Activated CD4-positive, alpha-beta T cell treated with anti-CD3 and anti-CD28 coated beads, Interleukin-2, amount 50 U/mL, for 16 hours (primary cell): ENCODE measurements around the gene CAPN7.
"Not testable (repeated sequence)": the region's sequence is repeated elsewhere in the genome, so short reads cannot be mapped to it uniquely, and the experiment has no call there.

ENCODE experiments used
- DNase-seq: peaks from one replicate; pipeline ENCODE4 v3.0.0-alpha.2; 2020

CAPN7 gene

DNA sequence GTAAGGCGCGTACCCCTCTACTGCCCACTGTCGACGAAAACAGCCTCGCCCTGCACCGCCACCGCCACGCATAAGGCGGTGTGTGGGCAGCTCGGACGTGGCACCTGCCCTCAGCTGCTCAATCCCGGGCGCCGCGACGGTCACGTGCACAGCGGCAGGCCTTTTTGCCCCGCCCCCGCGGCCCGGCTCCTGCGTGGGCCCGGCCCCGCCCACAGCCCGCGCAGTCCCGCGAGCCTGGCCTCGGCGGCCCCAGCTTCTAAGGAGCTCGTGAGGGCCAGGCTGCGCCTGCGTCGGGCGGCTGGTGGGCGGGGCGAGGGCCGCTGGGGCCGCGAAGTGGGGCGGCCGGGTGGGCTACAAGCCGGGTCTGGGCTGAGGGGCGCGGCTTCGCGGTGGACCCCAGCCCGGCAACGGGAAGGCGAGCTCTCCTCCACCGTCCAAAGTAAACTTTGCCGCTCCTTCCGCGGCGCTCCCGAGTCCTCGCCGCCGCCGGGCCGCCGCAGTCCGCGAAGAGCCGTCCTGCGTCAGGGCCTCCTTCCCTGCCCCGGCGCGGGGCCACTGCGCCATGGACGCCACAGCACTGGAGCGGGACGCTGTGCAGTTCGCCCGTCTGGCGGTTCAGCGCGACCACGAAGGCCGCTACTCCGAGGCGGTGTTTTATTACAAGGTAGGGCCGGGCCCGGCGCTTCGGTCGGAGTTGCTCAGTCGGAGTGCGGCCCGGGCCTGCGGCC, at the start of gene CAPN7:
TSS of gene CAPN7 (plus strand) at position 313 of the 728 bp plus-strand sequence. CDS start at position 563, 250 bp downstream.
- peak; percentile 95 for DNase-seq

DNA sequence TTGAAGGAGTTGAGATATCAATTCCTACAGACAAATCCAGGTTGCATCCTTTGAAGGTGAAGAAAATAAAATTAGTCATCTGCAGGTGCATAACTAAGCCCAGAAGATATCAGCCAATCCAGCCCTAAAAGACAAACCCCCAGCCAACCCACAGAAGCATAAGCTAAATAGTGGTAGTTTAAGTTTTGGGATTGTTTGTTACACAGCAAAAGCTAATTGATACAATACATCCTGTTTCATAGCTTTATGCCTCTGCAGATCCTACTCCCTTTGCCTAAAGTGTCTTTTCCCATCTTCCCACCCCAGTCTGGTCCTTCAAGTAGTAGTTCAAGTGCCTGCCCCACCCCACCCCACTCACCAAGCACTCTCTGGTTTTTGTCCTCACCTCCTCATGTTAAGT, 48.6 kb upstream of the CAPN7 start:
- DNase-seq, result no peak

DNA sequence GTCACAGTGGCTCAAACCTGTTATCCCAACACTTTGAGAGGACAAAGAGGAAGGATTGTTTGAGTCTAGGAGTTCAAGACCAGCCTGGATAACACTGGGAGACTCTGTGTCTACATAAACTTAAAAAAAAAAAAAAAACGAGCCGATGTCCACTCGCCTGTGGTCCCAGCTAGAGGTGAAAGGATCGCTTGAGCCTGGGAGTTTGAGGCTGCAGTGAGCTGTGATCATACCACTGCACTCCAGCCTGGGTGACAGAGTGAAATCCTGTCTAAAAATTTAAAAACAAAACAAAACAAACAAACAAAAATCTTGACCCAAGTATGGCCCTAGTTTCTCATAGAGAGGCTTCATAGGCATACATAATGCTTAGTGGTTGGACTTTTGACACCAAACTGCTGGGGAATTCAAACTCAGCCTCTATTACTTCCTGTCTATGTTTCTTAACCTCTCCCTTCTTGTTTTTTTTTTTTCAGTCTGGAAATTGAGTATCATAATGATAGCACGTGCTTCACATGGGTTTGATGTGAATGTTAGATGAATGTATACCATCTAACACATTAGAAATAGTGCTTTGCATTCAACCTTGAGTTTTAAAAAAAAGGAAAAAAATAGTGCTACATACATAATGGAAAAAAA, 46.4 kb upstream of the CAPN7 start:
- DNase-seq, result no peak

DNA sequence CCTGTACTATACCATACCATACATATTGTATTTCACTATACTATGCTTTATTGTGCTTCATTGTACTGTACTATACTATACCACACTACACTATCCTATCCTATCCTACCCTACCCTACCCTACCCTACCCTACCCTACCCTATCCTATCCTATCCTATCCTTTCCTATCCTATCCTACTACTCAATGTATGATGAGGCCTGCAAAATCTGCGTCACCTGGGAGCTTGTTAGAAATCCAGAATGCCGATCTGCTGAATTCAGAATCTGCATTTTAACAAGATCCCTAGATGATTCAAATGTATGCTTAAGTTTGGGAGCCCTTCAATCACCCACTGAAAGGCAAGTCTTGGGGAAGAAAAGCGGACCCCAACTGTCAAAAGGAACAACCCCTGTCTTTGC, 45.4 kb upstream of the CAPN7 start:
- no peak for DNase-seq

DNA sequence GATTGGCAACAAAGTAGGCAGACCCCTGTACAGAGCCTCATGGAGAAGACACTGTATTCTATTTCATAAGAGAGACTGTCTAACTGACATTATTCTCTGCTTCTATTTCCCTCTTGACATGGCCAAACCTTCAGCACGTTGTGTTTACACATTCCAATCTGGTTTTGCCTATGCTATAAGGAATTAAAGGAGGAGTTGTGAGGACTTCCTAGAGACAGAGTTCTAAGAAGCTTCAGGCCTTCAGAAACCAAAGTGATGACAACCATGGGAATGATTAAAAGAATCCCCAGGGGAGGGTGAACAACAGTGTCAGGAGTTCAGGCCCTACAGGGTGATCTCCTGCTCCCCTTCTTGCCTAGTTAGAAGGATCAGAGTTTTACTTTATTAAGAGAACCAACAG, 44.9 kb upstream of the CAPN7 start:
- DNase-seq, result no peak

DNA sequence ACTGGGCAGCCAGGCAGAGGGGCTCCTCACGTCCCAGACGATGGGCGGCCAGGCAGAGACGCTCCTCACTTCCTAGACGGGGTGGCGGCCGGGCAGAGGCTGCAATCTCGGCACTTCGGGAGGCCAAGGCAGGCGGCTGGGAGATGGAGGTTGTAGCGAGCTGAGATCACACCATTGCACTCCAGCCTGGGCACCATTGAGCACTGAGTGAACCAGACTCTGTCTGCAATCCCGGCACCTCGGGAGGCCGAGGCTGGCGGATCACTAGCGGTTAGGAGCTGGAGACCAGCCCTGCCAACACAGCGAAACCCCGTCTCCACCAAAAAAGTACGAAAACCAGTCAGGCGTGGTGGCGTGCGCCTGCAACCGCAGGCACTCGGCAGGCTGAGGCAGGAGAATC, 42.4 kb upstream of the CAPN7 start:
- not testable (repeated sequence) for DNase-seq

DNA sequence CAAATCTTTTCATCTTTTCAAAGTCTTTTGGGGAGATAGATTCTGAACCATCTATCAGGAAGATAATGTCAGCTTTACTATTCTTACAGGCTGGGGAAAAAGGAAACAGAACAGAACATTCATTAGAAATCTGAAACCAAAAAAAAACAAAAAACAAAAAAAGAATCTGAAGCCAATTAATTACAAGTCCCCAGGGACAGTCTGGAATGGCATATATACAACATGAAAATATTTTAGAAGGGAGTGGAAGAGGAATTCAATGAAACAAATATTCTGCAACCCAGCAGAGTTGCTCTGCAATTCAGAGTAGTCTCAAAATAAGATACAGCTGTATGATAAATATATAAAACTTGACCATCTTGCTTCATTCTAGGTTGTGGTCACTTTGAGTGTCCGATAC, 41.7 kb upstream of the CAPN7 start:
- no peak for DNase-seq

DNA sequence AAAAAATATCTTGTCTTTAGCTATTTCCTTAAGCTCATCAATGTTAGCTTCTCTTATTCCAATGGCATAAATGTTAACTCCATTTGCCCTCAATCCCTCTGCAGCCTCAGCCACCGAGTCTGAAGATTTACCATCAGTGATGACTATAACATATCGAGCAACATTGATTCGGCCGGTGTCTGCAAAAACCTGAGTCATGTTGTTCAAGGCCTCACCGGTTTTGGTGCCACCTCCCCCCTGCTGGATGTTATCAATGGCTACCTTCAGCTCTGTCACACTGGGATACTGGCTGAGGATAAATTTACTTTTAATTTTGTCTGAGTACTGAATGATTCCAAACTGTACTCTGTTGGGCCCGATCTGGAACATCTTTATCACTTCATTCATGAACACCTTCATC, 41.0 kb upstream of the CAPN7 start:
- DNase-seq, result no peak

DNA sequence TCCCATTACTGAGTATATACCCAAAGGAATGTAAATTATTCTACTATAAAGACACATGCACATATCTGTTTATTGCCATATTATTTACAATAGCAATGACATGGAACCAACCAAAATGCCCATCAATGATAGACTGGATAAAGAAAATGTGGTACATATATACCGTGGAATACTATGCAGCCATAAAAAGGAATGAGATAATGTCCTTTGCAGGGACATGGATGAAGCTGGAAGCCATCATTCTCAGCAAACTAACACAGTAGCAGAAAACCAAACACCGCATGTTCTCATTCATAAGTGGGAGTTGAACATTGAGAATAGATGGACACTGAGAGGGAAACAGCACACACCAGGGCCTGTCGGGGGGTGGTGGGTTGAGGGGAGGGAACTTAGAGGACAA, 39.7 kb upstream of the CAPN7 start:
- DNase-seq, result not testable (repeated sequence)

DNA sequence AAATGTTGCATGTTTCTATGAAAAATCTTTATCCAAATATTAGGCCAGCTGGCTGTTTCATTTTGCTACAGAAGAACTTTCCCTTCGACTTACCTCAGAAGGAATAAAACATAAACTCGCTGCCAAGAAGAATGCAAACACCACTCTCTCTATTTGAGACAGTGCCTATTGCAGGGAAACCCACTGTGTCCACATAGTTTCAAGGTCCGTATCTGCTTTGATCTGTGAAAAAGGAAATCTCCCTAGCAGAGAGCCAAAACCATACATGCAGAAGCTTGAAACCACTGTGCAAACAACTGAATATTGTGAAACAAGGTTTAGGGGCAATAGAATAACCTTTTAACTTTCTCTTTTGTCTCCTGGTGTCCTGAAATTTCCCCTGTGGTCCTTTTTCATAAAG, 35.0 kb upstream of the CAPN7 start:
- no peak for DNase-seq

DNA sequence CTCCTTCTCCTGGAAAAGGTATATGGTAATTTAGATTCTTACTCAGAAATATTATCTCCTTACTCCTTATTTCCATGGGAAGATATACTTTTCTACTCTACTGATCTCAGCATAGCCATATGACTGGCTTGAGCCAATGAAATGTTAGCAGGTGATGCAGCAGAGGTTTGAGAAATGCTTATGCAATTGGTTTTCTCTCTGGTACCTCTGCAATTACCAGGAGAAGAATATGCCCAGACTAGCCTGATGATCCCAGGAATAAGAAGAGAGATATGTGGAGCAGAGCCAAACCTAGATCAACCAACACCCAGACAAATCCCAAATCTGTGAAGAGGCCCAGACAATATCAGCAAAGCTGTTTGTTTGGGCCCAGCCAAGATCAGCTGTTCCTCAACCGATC, 33.2 kb upstream of the CAPN7 start:
- no peak for DNase-seq

DNA sequence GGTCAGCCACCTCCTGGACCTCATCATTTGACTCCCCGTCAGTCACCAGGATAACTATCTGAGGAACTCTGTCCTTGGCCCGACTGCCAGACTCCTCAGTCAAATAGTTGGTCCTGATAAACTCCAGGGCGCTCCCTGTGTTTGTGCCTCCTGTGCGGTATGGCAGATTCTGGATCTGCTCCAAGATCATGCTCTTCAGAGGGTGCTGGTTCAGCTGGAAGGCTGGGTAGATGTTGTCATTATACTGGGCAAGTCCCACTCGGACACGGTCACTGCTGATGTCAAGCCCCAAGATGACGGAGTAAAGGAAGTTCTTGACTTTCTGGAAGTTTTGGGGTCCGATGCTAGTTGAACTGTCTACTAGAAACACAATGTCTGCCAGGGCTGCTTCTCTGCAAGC, 31.1 kb upstream of the CAPN7 start:
- DNase-seq, result no peak

DNA sequence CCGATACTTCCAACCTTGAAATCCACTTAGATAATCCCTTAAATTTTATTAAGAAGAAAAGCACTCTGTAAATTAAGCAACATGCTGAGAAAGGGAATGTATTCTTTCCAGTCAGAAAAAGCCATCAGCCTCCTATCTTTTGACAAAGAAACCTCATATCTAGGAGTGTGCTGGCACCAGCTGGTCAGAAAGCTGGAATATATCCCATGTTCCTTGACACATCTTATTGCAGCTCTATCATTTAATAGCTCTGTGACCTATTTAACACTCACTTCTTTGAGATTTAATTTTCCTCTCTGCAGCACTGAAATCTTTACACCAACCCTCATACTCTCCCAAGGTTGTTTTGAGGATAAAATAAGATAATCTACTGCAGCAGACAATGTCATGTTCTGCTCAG, 30.4 kb upstream of the CAPN7 start:
- no peak for DNase-seq

DNA sequence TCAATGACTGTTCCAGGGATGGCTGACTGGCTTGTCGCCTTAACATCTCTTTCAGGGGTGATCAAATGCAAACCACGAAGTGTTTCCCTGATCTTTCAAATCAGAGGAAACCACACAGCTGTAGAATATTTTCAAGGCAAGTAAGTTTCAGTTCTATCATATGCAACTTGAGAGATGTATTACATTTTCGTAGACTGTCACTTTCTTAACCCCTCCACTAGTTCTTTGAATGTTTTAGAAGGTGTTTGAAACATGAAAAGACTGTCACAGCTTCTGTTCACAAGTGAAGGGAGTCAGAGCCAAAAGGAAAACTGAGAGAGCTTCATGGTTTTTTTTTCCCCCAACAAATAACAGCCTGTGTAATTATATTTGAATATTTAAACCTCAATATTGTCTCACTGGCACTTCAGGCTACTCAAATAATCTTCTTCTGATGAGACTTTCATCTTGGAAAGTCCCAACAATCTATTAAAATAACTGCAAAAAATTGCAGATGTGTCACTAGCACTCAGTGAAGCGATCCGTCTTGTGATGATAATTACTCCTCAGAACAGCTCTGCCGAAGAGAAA, 25.9 kb upstream of the CAPN7 start:
- DNase-seq, result no peak

DNA sequence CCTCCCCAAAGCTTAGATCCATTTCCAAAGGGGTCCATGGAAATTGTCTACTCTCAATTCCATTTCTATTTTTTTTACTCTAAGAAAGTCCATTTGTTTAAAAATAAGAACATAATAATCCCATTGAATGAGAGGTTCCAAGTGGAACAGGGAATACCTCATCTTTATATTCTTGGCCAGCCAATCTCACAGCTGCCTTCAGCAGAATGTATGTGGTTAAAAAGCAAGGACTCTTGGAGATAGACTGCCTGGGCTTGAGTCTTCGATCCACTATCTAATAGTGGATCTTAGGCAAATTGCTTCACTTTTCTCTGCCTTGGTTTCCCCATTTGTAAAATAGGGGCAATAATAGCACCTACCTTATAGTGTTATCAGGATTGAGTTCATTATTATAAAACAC, 24.5 kb upstream of the CAPN7 start:
- DNase-seq, result no peak

DNA sequence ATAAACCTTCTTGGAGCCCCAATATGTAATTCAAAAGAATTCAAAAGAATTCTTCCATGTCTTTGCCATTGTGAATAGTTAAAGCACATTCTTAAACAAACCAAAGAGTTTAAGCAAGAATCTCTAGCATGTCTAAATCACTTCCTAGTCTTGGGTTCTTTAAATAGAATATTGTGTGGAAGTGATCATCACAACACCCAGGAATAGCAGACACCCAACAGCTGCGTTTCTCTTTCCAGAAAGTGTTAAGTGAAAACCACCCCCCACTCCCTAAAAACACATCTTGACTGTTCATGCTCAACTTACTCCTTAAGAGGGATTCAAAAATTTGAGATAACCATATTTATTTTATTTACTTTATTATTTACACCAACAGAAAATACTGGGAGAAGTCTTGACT, 24.1 kb upstream of the CAPN7 start:
- no peak for DNase-seq

DNA sequence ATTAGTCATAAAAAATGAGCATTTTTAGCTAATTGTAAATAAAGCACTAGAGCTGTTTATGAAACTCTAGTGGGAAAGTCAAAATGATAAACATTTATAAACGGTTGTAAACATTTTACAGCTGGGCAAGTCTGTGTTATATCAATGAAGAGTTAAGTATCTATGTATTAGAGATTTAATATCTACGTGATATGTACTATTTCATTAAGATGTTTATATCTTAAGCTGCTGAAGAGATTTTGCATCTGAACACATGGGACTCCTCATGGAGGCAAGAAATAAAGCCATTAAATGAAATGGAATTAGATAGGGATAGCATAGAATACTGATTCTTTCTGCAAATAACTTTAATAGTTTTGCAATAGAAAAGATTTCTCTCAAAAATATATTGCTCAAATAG, 23.0 kb upstream of the CAPN7 start:
- no peak for DNase-seq

DNA sequence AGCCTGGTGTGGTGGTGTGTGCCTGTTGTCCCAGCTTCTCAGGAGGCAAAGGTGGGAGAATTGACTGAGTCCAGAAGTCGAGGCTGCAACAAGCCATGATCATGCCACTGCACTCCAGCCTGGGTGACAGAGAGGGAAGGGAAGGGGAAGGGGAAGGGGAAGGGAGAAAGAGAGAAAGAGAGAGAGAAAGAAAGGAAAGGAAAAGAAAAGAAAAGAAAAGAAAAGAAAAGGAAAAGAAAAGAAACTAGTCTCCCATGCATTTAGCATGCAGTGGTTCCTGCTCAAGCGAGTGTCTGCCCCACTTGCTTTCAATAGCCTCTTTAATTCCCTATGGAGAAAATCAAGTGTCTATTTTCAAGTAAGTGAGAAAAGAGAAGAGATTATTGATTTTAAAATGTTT, 20.6 kb upstream of the CAPN7 start:
- no peak for DNase-seq

DNA sequence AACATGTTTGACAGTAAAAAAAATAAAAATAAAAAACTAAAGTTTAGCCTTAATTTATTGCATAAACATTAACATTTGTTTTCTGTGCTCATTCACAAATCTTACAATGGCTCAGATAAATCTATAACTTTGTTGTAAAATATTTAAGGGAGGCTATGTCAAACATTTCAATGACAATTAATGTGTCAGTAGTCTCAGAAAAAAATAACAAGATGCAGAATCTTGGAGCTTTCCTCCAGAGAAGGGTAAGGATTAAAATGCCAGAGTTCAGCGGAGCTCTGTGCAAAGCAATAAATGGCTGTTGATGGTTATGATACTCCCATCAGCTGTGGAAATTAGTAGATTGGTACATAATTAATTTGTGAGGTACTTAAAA, 20.0 kb upstream of the CAPN7 start:
- DNase-seq, result no peak

DNA sequence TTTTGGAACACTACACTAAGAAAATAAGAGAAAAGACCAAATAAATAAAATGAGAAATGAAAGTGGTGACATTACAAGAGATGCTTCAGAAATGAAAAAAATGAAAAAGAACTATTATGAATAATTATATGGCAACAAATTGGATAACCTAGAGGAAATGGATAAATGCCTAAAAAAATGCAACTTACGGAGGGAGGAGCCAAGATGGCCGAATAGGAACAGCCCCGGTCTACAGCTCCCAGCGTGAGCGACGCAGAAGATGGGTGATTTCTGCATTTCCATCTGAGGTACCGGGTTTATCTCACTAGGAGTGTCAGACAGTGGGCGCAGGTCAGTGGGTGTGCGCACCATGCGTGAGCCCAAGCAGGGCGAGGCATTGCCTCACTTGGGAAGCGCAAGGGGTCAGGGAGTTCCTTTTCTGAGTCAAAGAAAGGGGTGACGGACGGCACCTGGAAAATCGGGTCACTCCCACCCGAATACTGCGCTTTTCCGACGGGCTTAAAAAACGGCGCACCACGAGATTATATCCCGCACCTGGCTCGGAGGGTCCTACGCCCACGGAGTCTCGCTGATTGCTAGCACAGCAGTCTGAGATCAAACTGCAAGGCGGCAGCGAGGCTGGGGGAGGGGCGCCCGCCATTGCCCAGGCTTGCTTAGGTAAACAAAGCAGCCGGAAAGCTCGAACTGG, 19.4 kb upstream of the CAPN7 start:
- not testable (repeated sequence) for DNase-seq

DNA sequence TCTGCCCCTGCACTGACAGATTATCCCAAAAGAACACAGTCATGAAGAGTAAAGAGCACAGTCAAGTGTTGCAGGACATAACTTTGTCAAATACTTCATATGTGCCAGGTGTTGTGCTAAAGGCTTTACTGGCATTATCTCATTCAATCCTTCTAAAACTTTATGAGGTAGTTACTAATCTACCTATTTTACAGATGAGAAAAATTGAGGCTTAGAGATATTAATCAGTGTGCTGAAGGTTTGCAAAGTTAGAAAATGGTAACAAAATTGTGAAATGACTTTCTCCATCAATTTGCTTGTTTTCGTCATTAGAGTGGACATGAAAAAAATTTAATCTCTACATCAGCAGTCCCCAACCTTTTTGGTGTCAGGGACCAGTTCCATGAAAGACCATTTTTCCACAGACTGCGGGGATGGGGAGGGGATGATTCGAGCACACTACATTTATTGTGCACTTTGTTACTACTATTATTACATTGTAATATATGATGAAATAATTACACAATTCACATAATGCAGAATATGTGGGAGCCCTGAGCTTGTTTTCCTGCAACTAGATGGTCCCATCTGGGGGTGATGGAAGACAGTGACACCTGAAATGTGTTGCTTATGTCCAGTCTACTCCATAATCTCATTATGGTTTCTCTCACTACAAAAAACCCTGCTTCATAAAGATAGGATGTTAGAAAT, 8.6 kb upstream of the CAPN7 start:
- no peak for DNase-seq

DNA sequence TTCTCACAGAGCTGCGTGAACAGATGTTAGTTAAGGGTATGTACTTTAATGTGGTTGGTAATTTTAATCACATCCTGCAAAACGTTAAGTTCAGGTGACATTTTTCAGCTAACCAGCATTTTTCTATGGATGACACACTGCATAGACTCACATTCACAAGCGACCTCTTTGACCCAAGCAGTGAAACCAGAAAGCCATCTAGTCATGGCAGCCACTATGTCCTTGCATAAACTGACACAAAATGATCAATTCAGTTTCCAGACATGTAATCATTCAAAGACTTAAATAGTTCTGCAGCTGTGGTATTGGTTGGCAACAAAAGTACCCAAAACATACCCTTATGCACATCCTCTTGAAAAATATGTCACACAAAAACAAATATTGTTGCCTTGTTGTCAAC, 7.4 kb upstream of the CAPN7 start:
- DNase-seq, result no peak

DNA sequence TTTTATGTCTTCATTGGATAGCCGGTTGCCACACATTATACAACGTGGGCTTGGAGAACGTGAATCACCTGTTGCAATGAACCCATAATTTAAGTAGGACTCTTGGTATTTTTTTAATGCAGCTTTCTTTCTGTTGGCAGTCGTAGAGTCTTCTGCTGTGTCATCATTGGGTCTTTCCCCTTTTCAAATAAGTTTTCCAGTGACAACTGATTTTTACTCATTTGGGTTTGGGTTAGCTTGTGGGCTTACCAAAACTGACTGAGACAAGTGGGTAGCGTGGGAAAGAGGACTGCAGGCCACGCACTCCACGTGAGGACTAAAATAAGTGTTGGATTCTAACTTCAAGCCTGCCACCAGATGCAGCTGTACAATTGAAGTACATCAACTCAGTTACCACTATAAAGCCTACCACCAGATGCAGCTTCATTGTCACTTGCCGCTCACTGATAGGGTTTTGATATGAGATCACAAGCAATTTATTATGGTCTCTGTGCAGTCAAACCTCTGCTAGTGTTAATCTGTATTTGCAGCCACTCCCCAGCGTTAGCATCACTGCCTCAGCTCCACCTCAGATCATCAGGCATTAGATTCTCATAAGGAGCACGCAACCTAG, 6.4 kb upstream of the CAPN7 start:
- no peak for DNase-seq
